ENCODE data around the gene GPR27.

The GPR27 gene

DNA sequence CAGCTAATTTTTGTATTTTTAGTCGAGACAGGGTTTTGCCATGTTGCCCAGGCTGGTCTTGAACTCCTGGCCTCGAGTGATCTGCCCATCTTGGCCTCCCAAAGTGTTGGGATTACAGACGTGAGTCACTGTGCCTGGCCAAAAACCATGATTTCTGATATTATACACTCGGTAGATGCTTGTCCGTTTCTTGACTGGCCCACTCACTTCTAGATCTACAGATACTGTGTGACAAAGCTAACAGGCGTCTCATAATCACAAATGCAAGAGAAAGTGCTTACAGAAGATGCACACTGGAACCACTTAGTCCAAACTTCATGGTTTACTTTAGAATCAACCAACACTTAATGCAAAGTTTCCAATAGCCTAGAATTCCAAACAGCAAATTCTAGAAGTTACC, 22.9 kb downstream of the GPR27 start:
- TF ChIP-seq, protein P1, sequence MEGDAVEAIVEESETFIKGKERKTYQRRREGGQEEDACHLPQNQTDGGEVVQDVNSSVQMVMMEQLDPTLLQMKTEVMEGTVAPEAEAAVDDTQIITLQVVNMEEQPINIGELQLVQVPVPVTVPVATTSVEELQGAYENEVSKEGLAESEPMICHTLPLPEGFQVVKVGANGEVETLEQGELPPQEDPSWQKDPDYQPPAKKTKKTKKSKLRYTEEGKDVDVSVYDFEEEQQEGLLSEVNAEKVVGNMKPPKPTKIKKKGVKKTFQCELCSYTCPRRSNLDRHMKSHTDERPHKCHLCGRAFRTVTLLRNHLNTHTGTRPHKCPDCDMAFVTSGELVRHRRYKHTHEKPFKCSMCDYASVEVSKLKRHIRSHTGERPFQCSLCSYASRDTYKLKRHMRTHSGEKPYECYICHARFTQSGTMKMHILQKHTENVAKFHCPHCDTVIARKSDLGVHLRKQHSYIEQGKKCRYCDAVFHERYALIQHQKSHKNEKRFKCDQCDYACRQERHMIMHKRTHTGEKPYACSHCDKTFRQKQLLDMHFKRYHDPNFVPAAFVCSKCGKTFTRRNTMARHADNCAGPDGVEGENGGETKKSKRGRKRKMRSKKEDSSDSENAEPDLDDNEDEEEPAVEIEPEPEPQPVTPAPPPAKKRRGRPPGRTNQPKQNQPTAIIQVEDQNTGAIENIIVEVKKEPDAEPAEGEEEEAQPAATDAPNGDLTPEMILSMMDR (IDR thresholded peaks at IDR 0.05; ENCODE audit: insufficient read depth, low read depth, low read length, missing control alignments) = no peak
- H3K4me3 ChIP-seq (ENCODE audit: low read depth, low read length) = no peak overlapping the region
- DNase-seq (ENCODE audit: low read depth) = no peak

DNA sequence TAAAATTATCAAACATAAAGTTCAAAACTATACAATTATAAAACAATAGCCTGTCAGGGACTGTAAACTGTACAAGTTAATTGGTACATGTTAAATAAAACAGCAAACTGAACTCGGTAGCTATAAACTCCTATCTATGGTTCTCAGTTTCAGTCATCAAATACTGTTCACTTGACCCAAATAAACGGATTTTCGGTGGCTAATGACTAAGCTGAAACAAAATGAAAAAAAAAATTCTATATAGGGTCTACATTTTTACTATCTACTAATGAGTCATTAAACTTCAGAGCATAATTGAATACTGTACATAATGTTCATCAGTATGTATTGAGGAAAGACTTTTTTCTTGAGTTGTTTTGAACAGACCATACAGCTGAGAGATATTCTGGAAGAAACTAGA, 24.7 kb downstream of the GPR27 start:
- no peak overlapping the region for H3K4me3 ChIP-seq (ENCODE audit: low read depth, low read length)
- TF ChIP-seq, protein P1 (IDR thresholded peaks at IDR 0.05; ENCODE audit: insufficient read depth, low read depth, low read length, missing control alignments) = no peak
- peak; percentile 5 for DNase-seq (ENCODE audit: low read depth)

DNA sequence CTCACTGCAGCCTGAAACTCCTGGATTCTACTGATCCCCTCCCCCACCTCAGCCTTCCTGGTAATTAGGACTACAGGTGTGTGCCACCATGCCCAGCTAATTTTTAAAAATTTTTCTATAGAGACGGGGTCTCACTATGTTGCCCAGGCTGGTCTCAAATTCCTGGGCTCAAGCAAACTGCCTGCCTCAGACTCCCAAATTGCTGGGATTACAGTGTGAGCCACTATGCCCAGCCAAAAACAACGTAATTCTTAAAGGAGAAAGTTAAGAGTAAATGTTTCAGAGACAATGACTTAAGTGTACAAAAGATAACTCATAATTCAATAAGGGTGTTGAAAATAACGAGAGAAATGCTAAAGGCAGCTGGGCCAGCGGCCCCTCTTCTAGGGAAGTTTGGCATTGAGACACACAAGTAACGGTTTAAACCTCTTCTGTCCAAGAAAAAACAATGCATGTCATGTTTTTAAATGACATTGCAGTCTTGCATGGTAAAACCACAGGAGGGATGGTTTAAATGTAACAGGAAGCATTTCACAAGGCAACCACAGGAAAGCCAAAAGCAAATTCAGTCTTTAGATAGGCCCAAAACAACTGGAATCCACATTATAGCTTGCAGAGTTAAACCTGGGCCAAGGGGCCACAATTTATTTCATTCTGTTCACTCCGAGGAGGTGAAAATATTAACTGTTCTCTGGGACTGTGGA, 26.2 kb downstream of the GPR27 start:
- TF ChIP-seq, protein P1 (IDR thresholded peaks at IDR 0.05; ENCODE audit: insufficient read depth, low read depth, low read length, missing control alignments) = no peak
- H3K4me3 ChIP-seq (ENCODE audit: low read depth, low read length) = no peak overlapping the region
- DNase-seq (ENCODE audit: low read depth) = no peak

DNA sequence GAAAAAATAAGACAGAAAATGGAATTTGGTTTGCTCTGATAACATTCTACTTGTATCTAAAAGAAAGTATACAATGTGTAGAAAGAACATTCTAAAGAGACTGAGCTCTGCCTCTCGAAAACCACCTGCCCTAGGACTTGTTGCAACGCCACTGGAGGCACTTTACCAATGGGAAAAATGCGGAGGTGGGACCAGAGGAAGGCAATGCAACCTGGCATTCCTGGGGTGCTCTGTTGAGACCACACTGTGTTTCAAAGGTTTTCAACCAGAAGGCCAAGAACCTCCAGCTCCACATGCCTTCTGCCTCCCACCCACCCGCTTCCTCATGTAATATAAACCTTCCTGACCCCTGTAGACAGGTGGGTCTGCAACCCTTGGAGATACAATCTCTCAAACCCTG, 26.8 kb downstream of the GPR27 start:
- TF ChIP-seq, protein P1 (IDR thresholded peaks at IDR 0.05; ENCODE audit: insufficient read depth, low read depth, low read length, missing control alignments) = no peak
- no peak for DNase-seq (ENCODE audit: low read depth)
- H3K4me3 ChIP-seq (ENCODE audit: low read depth, low read length) = no peak overlapping the region

DNA sequence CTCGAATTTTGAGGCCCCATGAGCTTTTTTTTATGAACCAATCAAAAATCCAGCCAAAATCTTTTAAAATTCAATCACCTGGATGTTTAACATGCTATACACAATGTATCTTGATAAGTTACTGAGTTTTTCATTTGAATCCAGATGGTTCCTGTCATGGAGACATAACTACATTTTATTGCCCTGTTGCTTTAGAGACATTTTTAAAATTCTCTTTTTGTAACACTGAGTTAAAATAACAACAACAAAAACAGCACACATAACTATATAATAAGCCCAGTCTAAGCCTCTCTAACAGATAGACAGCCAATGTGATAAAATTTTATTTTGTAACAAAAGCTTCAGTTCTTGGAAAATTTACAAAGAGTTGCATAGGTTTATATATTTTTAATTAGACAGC, 29.5 kb downstream of the GPR27 start:
- no peak overlapping the region for H3K4me3 ChIP-seq (ENCODE audit: low read depth, low read length)
- DNase-seq (ENCODE audit: low read depth) = no peak
- TF ChIP-seq, protein P1 (IDR thresholded peaks at IDR 0.05; ENCODE audit: insufficient read depth, low read depth, low read length, missing control alignments) = no peak

DNA sequence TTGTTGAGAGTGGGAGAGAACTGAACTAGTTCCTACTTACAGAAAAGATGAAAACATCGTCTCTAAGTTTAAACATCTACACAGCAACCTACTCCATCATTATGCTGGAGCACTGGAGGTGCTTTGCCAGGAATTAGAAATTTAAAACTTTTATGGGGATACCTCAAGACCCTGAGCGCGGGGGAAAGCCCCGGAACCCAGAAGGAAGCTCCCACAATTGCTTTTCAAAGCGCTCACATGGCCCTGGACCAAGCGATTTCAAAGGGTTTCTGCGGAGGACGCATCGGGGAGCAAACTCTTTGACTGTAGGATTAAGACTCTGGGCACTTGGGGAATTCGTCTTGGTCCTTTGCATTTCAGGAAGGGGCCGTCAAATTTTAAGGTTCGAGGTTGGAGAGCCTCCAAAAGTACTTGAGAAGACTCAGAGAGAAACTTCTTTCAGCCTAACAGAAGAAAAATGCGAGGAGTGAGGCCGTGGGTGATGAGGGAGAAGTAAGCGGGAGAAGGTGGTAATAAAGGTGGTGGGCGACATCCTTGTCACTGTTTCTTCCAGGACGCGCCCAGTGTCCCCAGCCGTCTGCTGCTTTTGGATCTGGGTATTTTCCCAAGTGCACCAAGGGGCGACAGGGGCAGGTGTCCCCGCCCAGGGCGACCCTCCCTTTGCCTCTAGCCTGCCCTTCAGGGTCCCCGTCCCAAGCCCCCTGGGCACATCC, 30.7 kb downstream of the GPR27 start:
- H3K4me3 ChIP-seq (ENCODE audit: low read depth, low read length) = no peak overlapping the region
- DNase-seq (ENCODE audit: low read depth) = no peak
- TF ChIP-seq, protein P1 (IDR thresholded peaks at IDR 0.05; ENCODE audit: insufficient read depth, low read depth, low read length, missing control alignments) = no peak

All from GM12865 (cell line).